Mammary epithelial cell (primary cell): ENCODE measurements around the gene LPCAT1.

Experiments
- CTCF ChIP-seq, 2 donors: IDR thresholded peaks in 1 of 2; conservative IDR thresholded peaks in 1 of 2; 2 replicates each; pipeline ENCODE4 v1.5.1; 2011 to 2012; ENCODE audit warnings: inconsistent platforms in 2 of 2, low read length in 2 of 2, mild to moderate bottlenecking in 2 of 2, control low read depth in 1 of 2, low read depth in 1 of 2; ENCODE audit not compliant: insufficient read depth in 1 of 2; ENCODE audit errors: extremely low read depth in 1 of 2
- EZH2 ChIP-seq: IDR thresholded peaks from 2 replicates; pipeline ENCODE4 v1.6.1; 2012; ENCODE audit warnings: low read length, inconsistent platforms, borderline replicate concordance

GRCh38 chr5:1506242-1507013 lies 17.3 kb downstream of the LPCAT1 start:
- TF ChIP-seq EZH2 = no peak
- TF ChIP-seq CTCF (conservative IDR thresholded peaks at IDR 0.05 in 1 of 2, IDR thresholded peaks at IDR 0.05 in 1 of 2; ENCODE audit: extremely low read depth in 1 of 2, insufficient read depth in 1 of 2, low read depth in 1 of 2, low read length in 2 of 2) = no peak
